ENCODE results near the gene SKOR1.

SKOR1 gene

GRCh38 chr15:67849538-67849937, 24.2 kb downstream of the SKOR1 start:
- no peaks in the 10 kb centered on the region for H3K79me2 ChIP-seq (ENCODE audit: control insufficient read depth, insufficient read depth, low read length, poor library complexity)
- H2BK12ac ChIP-seq (ENCODE audit: low read length) = no peak overlapping the region
- H3K4ac ChIP-seq (ENCODE audit: low read depth, low read length) = no peak overlapping the region
- WGBS (ENCODE audit: extremely low coverage, insufficient coverage, insufficient read length) = no CpG with 5 or more reads among the region's 1 CpG
- H3K18ac ChIP-seq (ENCODE audit: low read length) = no peak overlapping the region
- no peak overlapping the region for H3K9ac ChIP-seq (ENCODE audit: low read length)
- H2BK120ac ChIP-seq (ENCODE audit: insufficient read depth, low read length, poor library complexity) = no peak overlapping the region
- H3K4me1 ChIP-seq (ENCODE audit: control insufficient read depth in 1 of 2, insufficient read depth in 2 of 2, low read length in 2 of 2) = peaks cover 3 to 8% of the 10 kb centered on the region in 2 experiments
- H3K27ac ChIP-seq (ENCODE audit: low read depth, low read length) = no peak overlapping the region
- H4K91ac ChIP-seq (ENCODE audit: low read depth, low read length) = no peak overlapping the region
- DNase-seq = no peak
- H4K12ac ChIP-seq (ENCODE audit: low read depth, low read length) = no peak overlapping the region
- no peaks in the 10 kb centered on the region for H3K36me3 ChIP-seq (ENCODE audit: control insufficient read depth in 1 of 2, insufficient read depth in 2 of 2, low read length in 2 of 2)
- H3K9me3 ChIP-seq (ENCODE audit: insufficient read depth, low read depth, low read length) = no peaks in the 10 kb centered on the region
- no peak overlapping the region for H2BK5ac ChIP-seq (ENCODE audit: low read depth, low read length, poor library complexity)
- H4K8ac ChIP-seq (ENCODE audit: low read depth, low read length) = no peak overlapping the region
- H2AFZ ChIP-seq (ENCODE audit: insufficient read depth, low read length, poor library complexity) = no peak overlapping the region
- peaks cover 3% of the 10 kb centered on the region for H3K79me1 ChIP-seq (ENCODE audit: low read length)
- H3K4me2 ChIP-seq (ENCODE audit: low read length) = no peak overlapping the region
- no peak overlapping the region for H3K14ac ChIP-seq (ENCODE audit: low read length)
- H3K23ac ChIP-seq (ENCODE audit: low read length) = no peak overlapping the region
- H2AK5ac ChIP-seq (ENCODE audit: low read length) = no peak overlapping the region
- no peak overlapping the region for H3K4me3 ChIP-seq (ENCODE audit: low read depth, low read length)
- H3K27me3 ChIP-seq (ENCODE audit: insufficient read depth, low read length) = no peaks in the 10 kb centered on the region

DNA sequence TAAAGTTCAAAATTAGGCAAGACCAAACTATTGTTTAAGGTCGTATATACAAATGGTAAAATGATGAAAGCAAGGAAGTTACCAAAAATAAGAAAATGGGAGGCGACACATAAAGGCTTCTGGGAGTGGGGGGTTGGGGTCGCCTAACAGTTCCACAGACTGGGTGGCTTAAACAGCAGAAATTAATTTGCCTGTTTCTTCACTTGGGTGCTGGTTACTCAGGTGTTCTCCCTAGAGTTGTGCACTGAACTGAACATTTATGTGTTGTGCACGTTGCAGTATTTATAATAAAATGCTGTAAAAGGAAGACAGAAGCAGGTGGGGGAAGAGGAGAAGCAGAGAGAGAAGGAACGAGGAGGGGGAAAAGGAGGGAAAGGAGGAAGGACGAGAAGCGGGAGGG, 25.0 kb downstream of the SKOR1 start:
- Histone ChIP-seq H3K4ac (ENCODE audit: low read depth, low read length) (no peak overlapping the region), H3K23ac (ENCODE audit: low read length) (no peak overlapping the region), H3K79me1 (ENCODE audit: low read length) (no peaks in the 10 kb centered on the region), H2AK5ac (ENCODE audit: low read length) (no peak overlapping the region), H3K36me3 (ENCODE audit: control insufficient read depth in 1 of 2, insufficient read depth in 2 of 2, low read length in 2 of 2) (no peaks in the 10 kb centered on the region), H4K91ac (ENCODE audit: low read depth, low read length) (no peak overlapping the region), H3K27me3 (ENCODE audit: insufficient read depth, low read length) (no peaks in the 10 kb centered on the region), H3K14ac (ENCODE audit: low read length) (no peak overlapping the region), H3K27ac (ENCODE audit: low read depth, low read length) (no peak overlapping the region), H3K4me1 (ENCODE audit: control insufficient read depth in 1 of 2, insufficient read depth in 2 of 2, low read length in 2 of 2) (peaks cover 0 to under 1% of the 10 kb centered on the region in 2 experiments), H3K79me2 (ENCODE audit: control insufficient read depth, insufficient read depth, low read length, poor library complexity) (no peaks in the 10 kb centered on the region), H3K18ac (ENCODE audit: low read length) (no peak overlapping the region), H2BK5ac (ENCODE audit: low read depth, low read length, poor library complexity) (no peak overlapping the region), H3K9ac (ENCODE audit: low read length) (no peak overlapping the region), H3K4me3 (ENCODE audit: low read depth, low read length) (no peak overlapping the region), H2BK12ac (ENCODE audit: low read length) (no peak overlapping the region), H3K9me3 (ENCODE audit: insufficient read depth, low read depth, low read length) (no peaks in the 10 kb centered on the region), H4K8ac (ENCODE audit: low read depth, low read length) (no peak overlapping the region), H4K12ac (ENCODE audit: low read depth, low read length) (no peak overlapping the region), H3K4me2 (ENCODE audit: low read length) (no peak overlapping the region), H2AFZ (ENCODE audit: insufficient read depth, low read length, poor library complexity) (no peak overlapping the region), H2BK120ac (ENCODE audit: insufficient read depth, low read length, poor library complexity) (no peak overlapping the region)
- no CpG with 5 or more reads among the region's 7 CpGs for WGBS (ENCODE audit: extremely low coverage, insufficient coverage, insufficient read length)
- DNase-seq = no peak

DNA sequence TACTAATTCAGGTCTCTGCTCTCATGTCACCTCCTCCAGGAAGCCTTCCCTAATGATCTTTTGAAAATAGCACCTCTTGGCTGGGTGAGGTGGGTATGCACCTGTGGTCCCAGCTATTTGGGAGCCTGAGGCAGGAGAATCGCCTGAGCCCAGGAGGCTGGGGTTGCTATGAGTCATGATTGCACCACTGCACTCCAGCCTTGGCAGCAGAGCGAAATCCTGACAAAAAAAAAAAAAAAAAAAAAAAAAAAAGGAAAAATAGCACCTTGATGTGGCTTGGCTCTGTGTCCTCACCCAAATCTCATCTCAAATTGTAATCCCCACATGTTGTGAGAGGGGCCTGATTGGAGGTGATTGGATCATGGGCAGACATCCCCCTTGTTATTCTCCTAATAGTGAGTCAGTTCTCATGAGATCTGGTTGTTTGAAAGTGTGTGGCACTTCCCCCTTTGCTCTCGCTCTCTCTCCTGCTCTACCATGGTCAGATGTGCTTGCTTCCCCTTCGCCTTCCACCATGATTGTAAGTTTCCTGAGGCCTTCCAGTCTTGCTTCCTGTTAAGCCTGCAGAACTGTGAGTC, 25.8 kb downstream of the SKOR1 start:
- no peak overlapping the region for H3K4me3 ChIP-seq (ENCODE audit: low read depth, low read length)
- H3K27ac ChIP-seq (ENCODE audit: low read depth, low read length) = no peak overlapping the region
- no CpG with 5 or more reads among the region's 4 CpGs for whole genome bisulfite sequencing (ENCODE audit: extremely low coverage, insufficient coverage, insufficient read length)
- no peak overlapping the region for H2AK5ac ChIP-seq (ENCODE audit: low read length)
- H3K9me3 ChIP-seq (ENCODE audit: insufficient read depth, low read depth, low read length) = no peaks in the 10 kb centered on the region
- H3K27me3 ChIP-seq (ENCODE audit: insufficient read depth, low read length) = no peaks in the 10 kb centered on the region
- H3K4ac ChIP-seq (ENCODE audit: low read depth, low read length) = no peak overlapping the region
- no peak overlapping the region for H3K18ac ChIP-seq (ENCODE audit: low read length)
- H2AFZ ChIP-seq (ENCODE audit: insufficient read depth, low read length, poor library complexity) = no peak overlapping the region
- no peak overlapping the region for H3K9ac ChIP-seq (ENCODE audit: low read length)
- no peak overlapping the region for H4K91ac ChIP-seq (ENCODE audit: low read depth, low read length)
- no peaks in the 10 kb centered on the region for H3K4me1 ChIP-seq (ENCODE audit: control insufficient read depth in 1 of 2, insufficient read depth in 2 of 2, low read length in 2 of 2)
- H3K4me2 ChIP-seq (ENCODE audit: low read length) = no peak overlapping the region
- no peak overlapping the region for H2BK5ac ChIP-seq (ENCODE audit: low read depth, low read length, poor library complexity)
- H3K14ac ChIP-seq (ENCODE audit: low read length) = no peak overlapping the region
- no peak overlapping the region for H4K8ac ChIP-seq (ENCODE audit: low read depth, low read length)
- no peak overlapping the region for H2BK12ac ChIP-seq (ENCODE audit: low read length)
- H3K23ac ChIP-seq (ENCODE audit: low read length) = no peak overlapping the region
- H3K79me2 ChIP-seq (ENCODE audit: control insufficient read depth, insufficient read depth, low read length, poor library complexity) = no peaks in the 10 kb centered on the region
- H3K36me3 ChIP-seq (ENCODE audit: control insufficient read depth in 1 of 2, insufficient read depth in 2 of 2, low read length in 2 of 2) = no peaks in the 10 kb centered on the region
- DNase-seq = peak; percentile 30 to 47
- H2BK120ac ChIP-seq (ENCODE audit: insufficient read depth, low read length, poor library complexity) = no peak overlapping the region
- H3K79me1 ChIP-seq (ENCODE audit: low read length) = no peaks in the 10 kb centered on the region
- H4K12ac ChIP-seq (ENCODE audit: low read depth, low read length) = no peak overlapping the region

GRCh38 chr15:67852418-67852817, 27.1 kb downstream of the SKOR1 start:
- Histone ChIP-seq H3K27me3 (ENCODE audit: insufficient read depth, low read length) (no peaks in the 10 kb centered on the region), H3K79me2 (ENCODE audit: control insufficient read depth, insufficient read depth, low read length, poor library complexity) (no peaks in the 10 kb centered on the region), H3K23ac (ENCODE audit: low read length) (no peak overlapping the region), H3K4me3 (ENCODE audit: low read depth, low read length) (no peak overlapping the region), H3K36me3 (ENCODE audit: control insufficient read depth in 1 of 2, insufficient read depth in 2 of 2, low read length in 2 of 2) (no peaks in the 10 kb centered on the region), H3K27ac (ENCODE audit: low read depth, low read length) (no peak overlapping the region), H4K91ac (ENCODE audit: low read depth, low read length) (no peak overlapping the region), H2AFZ (ENCODE audit: insufficient read depth, low read length, poor library complexity) (no peak overlapping the region), H3K9ac (ENCODE audit: low read length) (no peak overlapping the region), H2AK5ac (ENCODE audit: low read length) (no peak overlapping the region), H4K12ac (ENCODE audit: low read depth, low read length) (no peak overlapping the region), H2BK120ac (ENCODE audit: insufficient read depth, low read length, poor library complexity) (no peak overlapping the region), H3K79me1 (ENCODE audit: low read length) (no peaks in the 10 kb centered on the region), H3K4me2 (ENCODE audit: low read length) (no peak overlapping the region), H3K9me3 (ENCODE audit: insufficient read depth, low read depth, low read length) (no peaks in the 10 kb centered on the region), H3K14ac (ENCODE audit: low read length) (no peak overlapping the region), H2BK5ac (ENCODE audit: low read depth, low read length, poor library complexity) (no peak overlapping the region), H3K4ac (ENCODE audit: low read depth, low read length) (no peak overlapping the region), H2BK12ac (ENCODE audit: low read length) (no peak overlapping the region), H3K4me1 (ENCODE audit: control insufficient read depth in 1 of 2, insufficient read depth in 2 of 2, low read length in 2 of 2) (no peaks in the 10 kb centered on the region), H3K18ac (ENCODE audit: low read length) (no peak overlapping the region), H4K8ac (ENCODE audit: low read depth, low read length) (no peak overlapping the region)
- no CpG with 5 or more reads among the region's 3 CpGs for WGBS (ENCODE audit: extremely low coverage, insufficient coverage, insufficient read length)
- no peak for DNase-seq
